ENCODE measurements around the gene PKNOX2. TPM values are rescaled to one million over a fixed set of nuclear protein-coding genes. Genes with fewer than 3 reads are reported as not detected.

PKNOX2 gene
- total RNA-seq, 1 experiment from 2014 or later: 3.7 TPM

- TF ChIP-seq ZNF532 (CRISPR knock-in tag; IDR thresholded peaks at IDR 0.05; ENCODE audit: borderline replicate concordance): no peak
These were observed 181.6 kb downstream of the PKNOX2 start (continued) for GRCh38 chr11:125346179-125346530.

DNA sequence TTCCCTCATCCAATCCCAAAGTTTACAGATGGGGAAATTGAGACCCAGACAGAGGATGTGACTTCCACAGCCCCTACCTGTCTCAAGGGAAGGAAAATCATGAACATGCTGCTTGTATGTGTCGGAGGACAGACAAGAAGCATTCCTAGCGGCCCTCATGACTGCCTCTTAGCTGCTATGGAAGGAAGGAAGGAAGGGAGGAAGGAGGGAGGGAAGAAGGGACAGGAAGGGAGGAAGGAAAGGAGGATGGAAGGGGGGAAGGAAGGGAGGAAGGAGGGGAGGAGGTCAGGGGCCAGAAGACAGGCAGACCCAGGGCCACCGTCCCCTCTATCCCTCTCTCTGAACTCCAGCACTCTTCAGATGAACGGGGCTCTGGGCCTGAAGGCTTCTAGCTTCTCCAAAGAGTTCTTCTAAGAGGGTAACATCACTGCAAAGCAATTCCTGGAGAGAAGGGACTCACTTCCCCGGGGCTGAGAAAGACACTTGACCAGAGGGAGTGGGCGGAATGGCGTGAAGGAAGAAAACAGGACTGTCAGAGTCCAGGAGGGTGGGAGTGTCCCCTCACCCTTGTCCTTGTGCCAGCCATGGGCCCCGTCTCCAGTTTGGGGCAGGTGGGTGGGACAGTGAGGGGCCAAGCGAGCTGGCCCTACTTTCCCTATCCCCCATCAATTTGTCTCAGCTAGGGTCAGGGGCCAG lies 182.2 kb downstream of the PKNOX2 start:
- DNase-seq (ENCODE audit: low spot score): no peak
- no peaks in the 10 kb centered on the region for H3K36me3 Mint-ChIP-seq
- no peak overlapping the region for H3K27ac Mint-ChIP-seq
- CTCF ChIA-PET: interaction anchor here (0.7 to 7.4 kb wide), 59 partner anchors 8 to 557 kb away, joined by 3 to 96 read pairs (median 7); partner anchors contain the start of genes PKNOX2, PUS3 and SLC37A2
- no peaks in the 10 kb centered on the region for H3K9me3 Mint-ChIP-seq
- peaks cover 20% of the 10 kb centered on the region for H3K27me3 Mint-ChIP-seq (ENCODE audit: low read depth)
- POLR2A ChIA-PET: interaction anchor here (0.7 to 0.9 kb wide), 2 partner anchors 81 to 222 kb away, joined by 3 to 4 read pairs; no protein-coding TSS in a partner anchor
- no peak for TF ChIP-seq ARID4B (CRISPR knock-in tag; IDR thresholded peaks at IDR 0.05; ENCODE audit: borderline replicate concordance)
- H3K4me3 Mint-ChIP-seq: no peak overlapping the region
- no peak for ATAC-seq
- peaks cover 58% of the 10 kb centered on the region for H3K4me1 Mint-ChIP-seq

DNA sequence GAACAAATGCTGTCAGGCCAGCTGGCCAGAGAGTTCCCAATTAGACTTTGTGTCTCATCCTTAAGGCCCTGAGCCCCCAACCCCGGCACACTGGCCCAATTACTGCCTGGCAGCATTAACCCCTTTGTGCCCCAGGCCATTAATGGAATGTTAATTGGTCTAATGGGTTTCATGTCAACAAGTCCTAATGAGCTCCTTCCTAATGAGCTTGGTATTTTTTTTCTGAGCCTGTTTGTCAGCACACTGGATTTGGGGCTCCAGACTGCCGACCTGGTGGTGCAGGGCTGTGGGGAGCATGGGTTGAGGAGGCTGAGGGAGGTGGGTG lies 182.7 kb downstream of the PKNOX2 start:
- ChIA-PET CTCF (interaction anchor here (0.9 to 7.4 kb wide), 19 partner anchors 9 to 258 kb away, joined by 3 to 96 read pairs (median 8); partner anchors contain the start of genes PKNOX2 and TMEM218), POLR2A (no interaction called here)
- Mint-ChIP-seq H3K36me3 (no peaks in the 10 kb centered on the region), H3K9me3 (no peaks in the 10 kb centered on the region), H3K4me1 (peaks cover 60% of the 10 kb centered on the region), H3K27me3 (ENCODE audit: low read depth) (peaks cover 20% of the 10 kb centered on the region), H3K27ac (no peak overlapping the region), H3K4me3 (no peak overlapping the region)
- ATAC-seq (no peak), DNase-seq (ENCODE audit: low spot score) (no peak)
- TF ChIP-seq OVOL2 (CRISPR knock-in tag; IDR thresholded peaks at IDR 0.05; ENCODE audit: borderline replicate concordance) (no peak), AR (CRISPR knock-in tag; IDR thresholded peaks at IDR 0.05) (no peak), SOX15 (CRISPR knock-in tag; IDR thresholded peaks at IDR 0.05) (no peak), SMAD3 (CRISPR knock-in tag; IDR thresholded peaks at IDR 0.05; ENCODE audit: borderline replicate concordance) (no peak), FOXK1 (CRISPR knock-in tag; IDR thresholded peaks at IDR 0.05) (no peak), IRF1 (CRISPR knock-in tag; IDR thresholded peaks at IDR 0.05) (no peak), JUN (CRISPR knock-in tag; IDR thresholded peaks at IDR 0.05) (no peak), MXD4 (CRISPR knock-in tag; IDR thresholded peaks at IDR 0.05; ENCODE audit: borderline replicate concordance) (no peak), MYBL2 (CRISPR knock-in tag; IDR thresholded peaks at IDR 0.05) (no peak), ZNF416 (CRISPR knock-in tag; IDR thresholded peaks at IDR 0.05) (no peak), ESRRA (CRISPR knock-in tag; IDR thresholded peaks at IDR 0.05; ENCODE audit: borderline replicate concordance) (no peak), ZNF219 (CRISPR knock-in tag; IDR thresholded peaks at IDR 0.05; ENCODE audit: borderline replicate concordance) (no peak)
- TF ChIP-seq, protein P1, sequence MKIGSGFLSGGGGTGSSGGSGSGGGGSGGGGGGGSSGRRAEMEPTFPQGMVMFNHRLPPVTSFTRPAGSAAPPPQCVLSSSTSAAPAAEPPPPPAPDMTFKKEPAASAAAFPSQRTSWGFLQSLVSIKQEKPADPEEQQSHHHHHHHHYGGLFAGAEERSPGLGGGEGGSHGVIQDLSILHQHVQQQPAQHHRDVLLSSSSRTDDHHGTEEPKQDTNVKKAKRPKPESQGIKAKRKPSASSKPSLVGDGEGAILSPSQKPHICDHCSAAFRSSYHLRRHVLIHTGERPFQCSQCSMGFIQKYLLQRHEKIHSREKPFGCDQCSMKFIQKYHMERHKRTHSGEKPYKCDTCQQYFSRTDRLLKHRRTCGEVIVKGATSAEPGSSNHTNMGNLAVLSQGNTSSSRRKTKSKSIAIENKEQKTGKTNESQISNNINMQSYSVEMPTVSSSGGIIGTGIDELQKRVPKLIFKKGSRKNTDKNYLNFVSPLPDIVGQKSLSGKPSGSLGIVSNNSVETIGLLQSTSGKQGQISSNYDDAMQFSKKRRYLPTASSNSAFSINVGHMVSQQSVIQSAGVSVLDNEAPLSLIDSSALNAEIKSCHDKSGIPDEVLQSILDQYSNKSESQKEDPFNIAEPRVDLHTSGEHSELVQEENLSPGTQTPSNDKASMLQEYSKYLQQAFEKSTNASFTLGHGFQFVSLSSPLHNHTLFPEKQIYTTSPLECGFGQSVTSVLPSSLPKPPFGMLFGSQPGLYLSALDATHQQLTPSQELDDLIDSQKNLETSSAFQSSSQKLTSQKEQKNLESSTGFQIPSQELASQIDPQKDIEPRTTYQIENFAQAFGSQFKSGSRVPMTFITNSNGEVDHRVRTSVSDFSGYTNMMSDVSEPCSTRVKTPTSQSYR (CRISPR knock-in tag; IDR thresholded peaks at IDR 0.05): no peak

Data from WTC11 (cell line).